SJSA1 (cell line): Measurements from ENCODE around the gene CENPP. TPM values are rescaled to one million over a fixed set of nuclear protein-coding genes. Genes with fewer than 3 reads are reported as not detected.

Source experiments
- DNase-seq, 2 experiments: peaks; one replicate each; pipeline ENCODE4 v3.0.0-alpha.2; 2015 to 2020; ENCODE audit warnings: low spot score in 2 of 2, low read depth in 1 of 2
- H3K27ac ChIP-seq: fragments of 250-450 bp; sonication (Bioruptor Pico); 2 replicates; pipeline ENCODE4 v1.5.1; 2020; ENCODE audit warnings: mild to moderate bottlenecking, moderate library complexity
- H3K27me3 ChIP-seq: fragments of 250-450 bp; sonication (Bioruptor Pico); replicated peaks from 2 replicates; pipeline ENCODE4 v1.5.1; 2020; ENCODE audit warnings: mild to moderate bottlenecking, moderate library complexity
- H3K36me3 ChIP-seq: fragments of 250-450 bp; sonication (Bioruptor Pico); 2 replicates; pipeline ENCODE4 v1.5.1; 2020; ENCODE audit warnings: mild to moderate bottlenecking
- H3K4me1 ChIP-seq: fragments of 250-450 bp; sonication (Bioruptor Pico); replicated peaks from 2 replicates; pipeline ENCODE4 v1.6.1; 2021; ENCODE audit warnings: mild to moderate bottlenecking
- H3K4me3 ChIP-seq: fragments of 250-450 bp; sonication (Bioruptor Pico); 2 replicates; pipeline ENCODE4 v1.5.1; 2020; ENCODE audit warnings: mild to moderate bottlenecking
- H3K9me3 ChIP-seq: fragments of 250-450 bp; sonication (Bioruptor Pico); replicated peaks from 2 replicates; pipeline ENCODE4 v1.5.1; 2020; ENCODE audit warnings: mild to moderate bottlenecking
- total RNA-seq: library from RNA; depleted of rRNA; stranded (reverse); fragments of >200 nt; shearing (Covaris generic); gene quantifications from 2 replicates; pipeline ENCODE4 v1.2.3, GENCODE V29; 2014

The CENPP gene
- total RNA-seq, 1 experiment from 2014 or later, result 11.0 TPM

- Histone ChIP-seq H3K27me3 (no peaks in the 10 kb centered on the region), H3K36me3 (peaks cover under 1% of the 10 kb centered on the region), H3K9me3 (no peaks in the 10 kb centered on the region), H3K4me1 (peaks cover 10% of the 10 kb centered on the region; the same call in 1 of the 2 replicates), H3K27ac (no peak overlapping the region), H3K4me3 (no peak overlapping the region)
- peak in 1 of 2 experiments; percentile 10 for DNase-seq
Observed at GRCh38 chr9:92328225-92328624, 2.5 kb downstream of the CENPP start.

DNA sequence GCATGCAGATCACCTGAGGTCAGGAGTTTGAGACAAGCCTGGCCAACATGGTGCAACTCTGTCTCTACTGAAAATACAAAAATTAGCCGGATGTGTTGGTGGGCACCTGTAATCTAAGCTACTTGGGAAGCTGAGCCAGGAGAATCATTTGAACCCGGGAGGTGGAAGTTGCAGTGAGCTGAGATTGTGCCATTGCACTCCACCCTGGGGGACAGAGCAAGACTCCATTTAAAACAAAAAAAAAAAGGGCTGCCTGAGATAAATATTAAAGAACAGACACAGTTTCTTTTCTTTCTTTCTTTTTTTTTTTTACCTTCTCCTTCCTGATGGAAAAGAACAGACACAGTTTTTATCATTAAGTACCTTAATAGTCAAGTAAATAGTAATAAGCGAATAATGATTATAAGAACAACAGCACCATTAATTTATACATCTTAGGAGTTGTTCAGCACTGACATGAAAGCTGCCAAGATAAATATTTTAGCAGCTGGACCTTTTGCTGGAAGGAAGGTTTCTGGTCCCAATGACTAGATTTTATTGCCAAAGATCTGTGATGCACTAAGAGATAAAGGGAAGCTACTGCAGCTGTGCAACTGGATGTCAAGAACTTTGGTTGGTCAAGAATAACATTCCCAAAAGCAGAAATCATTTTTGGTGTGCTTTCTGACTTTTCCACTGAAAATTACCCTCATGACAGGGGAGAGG lies 7.0 kb downstream of the CENPP start:
- no peaks in the 10 kb centered on the region for H3K4me1 ChIP-seq
- no peak overlapping the region for H3K27ac ChIP-seq
- no peaks in the 10 kb centered on the region for H3K27me3 ChIP-seq
- DNase-seq, result no peak
- H3K9me3 ChIP-seq, result no peaks in the 10 kb centered on the region
- H3K36me3 ChIP-seq, result peaks cover 15% of the 10 kb centered on the region
- H3K4me3 ChIP-seq, result no peak overlapping the region

- no peak overlapping the region for H3K4me3 ChIP-seq
- H3K9me3 ChIP-seq, result no peaks in the 10 kb centered on the region
- H3K36me3 ChIP-seq, result peaks cover 17% of the 10 kb centered on the region
- H3K27ac ChIP-seq, result no peak overlapping the region
- no peaks in the 10 kb centered on the region for H3K4me1 ChIP-seq
- no peak for DNase-seq
- no peaks in the 10 kb centered on the region for H3K27me3 ChIP-seq
Observed at GRCh38 chr9:92333282-92333634, 7.5 kb downstream of the CENPP start.

- Histone ChIP-seq H3K27me3 (no peaks in the 10 kb centered on the region), H3K4me3 (no peak overlapping the region), H3K4me1 (no peaks in the 10 kb centered on the region), H3K36me3 (peaks cover 14% of the 10 kb centered on the region), H3K9me3 (no peaks in the 10 kb centered on the region), H3K27ac (no peak overlapping the region)
- no peak for DNase-seq
Observed at GRCh38 chr9:92341578-92341977, 15.8 kb downstream of the CENPP start.

DNA sequence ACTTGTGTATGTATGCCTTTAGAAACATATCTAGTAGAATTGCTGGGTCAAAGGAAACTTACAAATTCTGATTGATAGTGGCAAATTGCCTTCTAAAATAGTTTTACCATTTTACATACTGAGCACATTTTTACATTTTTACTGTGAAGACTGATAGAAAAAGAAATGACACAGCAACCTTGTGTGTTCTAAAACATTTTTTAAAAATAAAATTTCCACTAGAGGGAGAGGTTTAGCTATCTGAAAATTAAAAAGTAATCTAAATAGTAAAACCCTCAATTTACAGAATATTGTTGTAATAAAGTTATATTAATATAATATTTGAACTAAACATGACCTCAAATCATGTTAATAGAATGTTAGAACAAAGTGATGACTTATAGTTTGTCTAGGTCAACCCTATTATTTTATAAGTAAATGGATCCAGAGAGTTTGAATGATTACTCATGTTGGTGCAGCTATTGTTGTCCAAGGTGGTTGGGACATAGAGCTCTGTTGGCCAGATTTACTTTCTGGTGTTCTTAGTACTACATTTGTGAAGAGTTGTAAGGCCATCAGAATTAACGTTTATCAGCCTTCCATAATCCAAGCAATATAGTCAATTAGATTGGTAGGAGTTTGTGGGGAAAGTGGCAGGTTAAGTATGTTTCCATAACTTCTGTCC lies 17.2 kb downstream of the CENPP start:
- DNase-seq, result no peak
- Histone ChIP-seq H3K36me3 (peaks cover 6% of the 10 kb centered on the region; the same call in 1 of the 2 replicates), H3K4me1 (no peaks in the 10 kb centered on the region), H3K9me3 (no peaks in the 10 kb centered on the region), H3K27me3 (no peaks in the 10 kb centered on the region), H3K4me3 (no peak overlapping the region), H3K27ac (no peak overlapping the region)

DNA sequence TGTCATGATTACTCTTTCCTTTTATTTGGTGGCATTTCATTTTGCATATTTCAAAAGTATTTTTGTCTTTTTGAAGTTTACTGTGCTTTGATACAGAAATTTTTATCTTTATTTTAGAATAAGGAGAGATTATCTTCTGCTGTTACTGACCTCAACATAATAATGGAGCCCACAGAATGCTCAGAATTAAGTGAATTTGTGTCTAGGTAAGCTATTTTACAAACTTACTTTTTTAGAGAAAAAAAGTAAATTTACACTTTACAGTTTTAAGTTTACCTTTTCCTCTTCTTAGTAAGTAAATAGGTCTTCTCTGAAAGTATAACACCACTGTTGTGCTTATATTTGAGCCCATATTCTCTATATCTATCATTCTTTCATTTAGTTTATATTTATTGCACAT lies 19.8 kb downstream of the CENPP start:
- peaks cover 4% of the 10 kb centered on the region; the same call in 1 of the 2 replicates for H3K36me3 ChIP-seq
- DNase-seq, result no peak

DNA sequence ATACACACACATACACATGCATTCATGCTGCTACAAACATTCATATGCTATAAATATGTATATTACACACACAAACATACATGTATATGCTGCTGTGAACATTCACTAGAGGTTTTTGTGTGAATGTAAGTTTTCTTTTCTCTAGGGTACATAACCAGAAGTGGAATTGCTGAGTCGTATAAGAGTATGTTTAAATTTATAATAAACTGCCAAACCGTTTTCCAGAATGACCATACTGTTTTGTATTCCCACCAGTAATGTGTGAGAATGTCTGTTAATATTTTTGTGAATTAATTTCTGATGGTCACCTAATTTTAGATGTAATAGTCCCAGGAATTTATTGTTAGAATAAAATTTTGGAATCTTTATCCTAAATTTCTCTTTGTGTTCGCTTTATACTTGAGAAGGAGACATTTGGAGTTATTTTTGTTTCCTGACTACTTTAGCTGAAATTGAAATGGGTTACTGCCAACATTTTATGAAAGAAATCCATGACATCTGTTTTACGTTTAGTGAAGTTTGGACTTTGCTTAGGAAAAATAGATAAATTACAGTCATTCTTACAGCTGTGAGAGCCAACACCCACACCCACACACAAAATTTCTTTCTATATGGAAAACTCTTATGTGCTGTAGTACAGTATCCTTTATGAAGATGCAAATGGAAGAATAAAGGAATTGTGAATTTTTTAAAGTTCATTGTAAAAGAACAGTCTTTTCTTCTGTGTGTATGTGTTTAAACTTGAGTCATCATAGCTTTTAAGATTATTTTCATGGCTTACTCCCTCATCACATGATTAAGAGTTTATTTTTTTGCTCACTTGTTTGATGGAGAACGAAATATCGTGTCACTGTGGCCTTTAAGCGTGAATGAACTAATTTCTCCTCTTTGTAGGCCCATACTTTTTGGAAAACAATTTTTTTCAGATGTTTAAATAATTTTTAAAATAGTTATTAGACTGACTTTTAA lies 24.3 kb downstream of the CENPP start:
- Histone ChIP-seq H3K9me3 (no peaks in the 10 kb centered on the region), H3K27me3 (no peaks in the 10 kb centered on the region), H3K4me3 (no peak overlapping the region), H3K36me3 (peaks cover 4% of the 10 kb centered on the region; the same call in 1 of the 2 replicates), H3K27ac (no peak overlapping the region), H3K4me1 (peaks cover 3% of the 10 kb centered on the region; the same call in 1 of the 2 replicates)
- no peak for DNase-seq

More for the DNA sequence above, 19.8 kb downstream of the CENPP start:
- H3K9me3 ChIP-seq, result no peaks in the 10 kb centered on the region
- no peak overlapping the region for H3K4me3 ChIP-seq
- H3K4me1 ChIP-seq, result no peaks in the 10 kb centered on the region; the same call in 1 of the 2 replicates
- no peaks in the 10 kb centered on the region for H3K27me3 ChIP-seq
- H3K27ac ChIP-seq, result no peak overlapping the region

DNA sequence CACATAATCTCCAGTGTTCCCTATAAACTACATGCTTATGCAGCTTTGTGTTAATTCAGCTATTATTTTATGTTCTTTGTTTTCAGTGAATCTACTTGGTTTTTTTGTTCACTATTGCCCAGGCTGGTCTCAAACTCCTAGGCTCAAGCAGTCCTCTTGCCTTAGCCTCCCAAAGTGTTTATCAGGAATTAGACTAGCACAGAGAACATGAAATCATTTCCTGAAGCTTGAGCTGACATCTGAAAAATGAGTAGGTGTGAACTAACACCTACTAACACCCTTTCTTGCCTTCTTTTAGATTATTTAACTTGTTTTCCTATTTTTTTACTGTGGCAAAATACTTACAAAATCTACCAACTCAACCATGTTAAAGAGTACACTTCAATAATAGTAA lies 25.0 kb downstream of the CENPP start:
- peaks cover 3% of the 10 kb centered on the region; the same call in 1 of the 2 replicates for H3K4me1 ChIP-seq
- H3K27ac ChIP-seq, result no peak overlapping the region
- DNase-seq, result no peak
- no peak overlapping the region for H3K4me3 ChIP-seq
- H3K9me3 ChIP-seq, result no peaks in the 10 kb centered on the region
- H3K27me3 ChIP-seq, result no peaks in the 10 kb centered on the region
- H3K36me3 ChIP-seq, result peaks cover 4% of the 10 kb centered on the region; the same call in 1 of the 2 replicates

GRCh38 chr9:92353051-92353450 lies 27.3 kb downstream of the CENPP start:
- Histone ChIP-seq H3K9me3 (no peaks in the 10 kb centered on the region), H3K4me1 (peaks cover 3% of the 10 kb centered on the region; the same call in 1 of the 2 replicates), H3K36me3 (0 out of 2 replicates have a peak, but pooled peaks cover 4% of the 10 kb centered on the region), H3K27me3 (no peaks in the 10 kb centered on the region), H3K27ac (no peak overlapping the region), H3K4me3 (no peak overlapping the region)
- DNase-seq, result no peak

GRCh38 chr9:92359394-92359995 lies 33.7 kb downstream of the CENPP start:
- no peaks in the 10 kb centered on the region for H3K9me3 ChIP-seq
- no peaks in the 10 kb centered on the region for H3K36me3 ChIP-seq
- H3K27me3 ChIP-seq, result no peaks in the 10 kb centered on the region
- no peak overlapping the region for H3K4me3 ChIP-seq
- H3K4me1 ChIP-seq, result no peaks in the 10 kb centered on the region
- no peak for DNase-seq
- no peak overlapping the region for H3K27ac ChIP-seq

DNA sequence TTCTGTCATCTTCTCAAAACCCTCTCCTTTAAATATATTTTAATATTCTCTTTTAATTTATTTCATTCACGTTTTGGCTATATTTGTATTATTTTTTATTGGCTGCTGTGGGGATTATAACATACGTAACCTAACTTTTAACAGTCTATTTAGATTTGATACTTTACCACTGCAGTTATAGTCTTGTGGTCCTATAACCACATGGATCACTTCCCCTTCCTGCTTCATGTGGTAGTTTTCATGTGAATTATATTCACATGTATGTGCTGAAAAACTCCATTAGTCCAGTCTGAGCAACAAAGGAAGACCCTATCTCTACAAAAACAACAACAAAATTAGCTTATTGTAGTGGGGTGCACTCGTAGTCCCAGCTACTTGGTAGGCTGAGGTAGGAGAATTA lies 34.3 kb downstream of the CENPP start:
- Histone ChIP-seq H3K27ac (no peak overlapping the region), H3K36me3 (no peaks in the 10 kb centered on the region), H3K9me3 (no peaks in the 10 kb centered on the region), H3K4me1 (no peaks in the 10 kb centered on the region), H3K27me3 (no peaks in the 10 kb centered on the region), H3K4me3 (no peak overlapping the region)
- no peak for DNase-seq

DNA sequence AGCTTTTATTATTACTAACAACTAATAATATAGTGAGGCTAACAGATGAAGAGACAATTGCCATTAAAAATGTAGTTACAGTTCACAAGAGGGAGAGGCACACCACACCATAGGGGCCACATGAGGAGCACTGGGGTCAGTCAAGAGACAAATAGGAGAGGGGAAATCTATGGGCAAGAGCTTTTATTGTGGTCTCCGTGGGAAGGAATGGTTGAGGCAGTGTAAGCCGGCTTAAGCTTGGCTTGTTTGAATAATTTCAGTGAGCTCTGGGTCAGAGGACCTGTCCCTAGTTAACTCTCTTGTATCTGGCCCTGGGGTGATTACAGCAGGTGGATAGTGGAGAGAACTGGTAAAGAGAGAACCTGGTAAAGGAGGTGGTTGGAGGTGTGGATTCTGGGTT lies 43.3 kb downstream of the CENPP start:
- Histone ChIP-seq H3K36me3 (no peaks in the 10 kb centered on the region), H3K27ac (no peak overlapping the region), H3K9me3 (no peaks in the 10 kb centered on the region), H3K4me1 (no peaks in the 10 kb centered on the region), H3K4me3 (no peak overlapping the region), H3K27me3 (no peaks in the 10 kb centered on the region)
- DNase-seq, result no peak

- H3K9me3 ChIP-seq, result no peaks in the 10 kb centered on the region
Observed at GRCh38 chr9:92373167-92373566, 47.4 kb downstream of the CENPP start.

More at GRCh38 chr9:92373167-92373566, 47.4 kb downstream of the CENPP start:
- Histone ChIP-seq H3K27ac (no peak overlapping the region), H3K4me3 (no peak overlapping the region), H3K27me3 (no peaks in the 10 kb centered on the region), H3K36me3 (no peaks in the 10 kb centered on the region), H3K4me1 (no peaks in the 10 kb centered on the region)
- DNase-seq, result no peak
